NCI-H146 (cell line): ENCODE measurements around the gene TBX2.
"Not testable (repeated sequence)": the region's sequence is repeated elsewhere in the genome, so short reads cannot be mapped to it uniquely, and the experiment has no call there.

Source experiments
- DNase-seq: peaks from one replicate; lab custom pipeline; 2025; lab: John Stamatoyannopoulos, UW

TBX2 gene

DNA sequence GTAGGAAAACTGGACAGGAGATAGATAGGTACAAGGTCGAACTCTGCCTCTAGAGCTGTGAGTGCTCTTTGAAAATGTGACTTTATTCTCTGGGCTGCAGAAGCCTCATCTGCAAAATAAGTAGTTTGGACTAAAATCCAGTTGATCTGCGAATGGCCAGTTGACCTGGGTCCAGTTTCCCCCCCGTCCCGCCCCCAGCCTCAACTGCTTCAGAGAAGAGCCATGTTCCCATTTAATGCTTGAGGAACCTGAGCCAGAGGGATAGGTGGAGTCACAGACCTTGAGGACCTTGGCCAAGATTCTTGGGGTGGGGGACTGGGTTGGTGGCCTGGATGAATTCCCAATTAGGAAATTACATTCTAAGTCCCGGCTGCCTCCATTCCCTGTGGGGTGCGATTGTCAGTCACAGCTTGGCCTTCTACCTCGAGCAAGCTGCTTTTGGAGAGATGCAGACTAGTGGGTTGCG is 14.1 kb downstream of the TBX2 start:
- no peak for DNase-seq

DNA sequence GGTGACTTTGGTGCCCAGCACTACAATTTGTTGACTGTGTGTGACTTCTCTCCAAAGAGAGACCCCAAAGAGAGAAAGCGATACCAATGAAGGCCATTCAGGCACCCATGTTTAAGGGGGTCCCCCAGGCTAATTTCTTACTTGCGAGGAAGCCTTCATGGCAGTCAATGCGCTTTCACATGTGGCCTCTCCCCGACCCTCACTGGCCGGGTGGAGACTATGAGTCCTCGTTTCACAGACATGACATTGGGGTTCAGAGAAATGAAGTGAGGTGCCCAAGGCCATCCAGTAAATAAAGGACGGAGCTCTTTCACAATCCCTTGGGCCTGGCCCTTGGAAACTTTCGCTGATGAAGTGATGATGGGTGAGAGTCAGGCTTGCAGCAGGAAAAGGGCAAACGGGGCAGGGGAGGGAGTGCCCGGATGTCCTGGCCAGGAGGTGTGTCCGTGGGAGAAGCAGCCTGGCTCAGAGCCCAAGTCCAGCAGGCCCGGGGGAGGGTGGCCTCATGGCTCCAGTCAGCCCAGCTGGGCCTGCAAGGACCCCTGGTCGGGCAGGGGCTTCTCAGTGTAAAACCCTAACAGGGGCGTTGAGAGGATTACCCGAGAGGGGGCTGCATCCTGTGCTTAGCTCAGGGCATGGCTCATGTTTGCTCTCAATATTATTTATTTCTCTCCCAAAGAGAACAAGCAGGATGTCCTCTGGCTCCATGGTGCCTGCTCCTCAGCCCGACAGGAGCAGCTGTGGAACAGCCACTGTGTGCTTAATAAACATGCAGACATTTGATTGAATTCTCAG is 14.7 kb downstream of the TBX2 start:
- no peak for DNase-seq

DNA sequence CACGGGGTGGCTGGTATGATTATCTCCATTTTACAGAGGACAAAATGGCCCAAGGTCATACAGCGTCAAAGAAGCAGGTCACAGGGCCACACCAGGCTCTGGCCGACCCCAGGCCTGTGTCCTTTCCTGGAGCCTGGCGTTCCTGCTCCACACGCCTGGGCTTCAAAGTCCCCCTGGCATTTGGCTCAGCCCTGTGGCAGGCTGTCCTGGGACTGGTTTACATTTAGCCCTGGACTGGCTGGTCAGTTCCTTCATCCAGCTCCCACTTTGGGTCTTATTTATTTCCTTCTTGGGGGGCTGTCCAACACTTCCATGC is 15.3 kb downstream of the TBX2 start:
- no peak for DNase-seq

DNA sequence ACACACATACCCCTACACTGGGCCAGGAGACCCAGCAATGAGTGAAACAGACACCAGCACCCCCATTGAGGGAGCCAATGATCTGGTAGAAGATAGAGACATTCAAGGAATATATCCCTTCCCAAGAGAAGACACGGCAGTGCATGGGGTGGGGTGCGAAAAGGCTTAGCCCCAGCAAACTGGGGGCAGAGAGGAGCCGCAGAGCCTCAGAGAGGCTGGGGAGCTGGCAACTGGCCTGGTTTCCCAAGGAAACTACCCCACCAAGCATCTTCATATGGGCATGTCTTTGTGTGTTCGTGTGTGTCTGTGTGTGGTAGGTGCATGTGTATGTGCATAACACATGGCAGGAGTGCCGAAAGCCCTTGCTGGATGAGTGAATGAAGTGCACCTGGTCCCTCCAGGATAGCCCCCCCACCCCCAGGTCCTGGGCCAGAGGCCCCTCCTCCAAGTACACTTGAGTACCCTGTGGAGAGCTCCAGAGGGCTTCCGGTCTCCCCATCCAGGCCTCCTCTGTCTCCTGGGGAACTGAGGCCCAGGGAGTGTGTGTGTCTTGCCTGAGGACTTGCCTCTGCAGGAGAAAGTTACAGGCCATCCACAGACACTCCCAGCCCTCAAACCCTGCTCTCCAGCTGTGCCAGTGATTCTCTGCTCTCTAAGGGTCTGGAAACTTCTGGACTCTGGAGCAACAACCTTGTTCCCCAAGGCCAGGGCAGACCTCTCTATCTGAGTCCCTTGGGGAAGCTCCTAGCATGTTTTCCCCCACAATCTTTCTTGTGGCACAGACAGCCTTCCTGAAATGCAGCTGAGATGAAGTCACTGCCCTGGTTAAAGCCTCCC is 15.9 kb downstream of the TBX2 start:
- no peak for DNase-seq

DNA sequence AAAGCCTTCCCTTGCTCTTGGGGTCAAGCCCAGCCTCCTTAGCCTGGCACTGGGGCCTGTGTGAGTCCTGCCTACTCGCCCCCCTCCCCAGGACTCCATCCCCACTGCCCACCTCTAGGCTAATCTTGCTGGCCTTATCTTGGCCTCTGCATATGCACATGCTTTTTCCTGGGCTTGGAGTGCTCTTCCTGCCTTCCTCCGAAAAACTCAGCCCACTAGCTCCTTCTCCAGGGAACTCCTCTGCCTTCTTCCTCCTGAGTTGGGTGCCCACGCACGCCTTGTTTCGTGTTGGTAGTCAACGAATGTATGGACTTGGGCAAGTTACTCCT is 16.5 kb downstream of the TBX2 start:
- no peak for DNase-seq

DNA sequence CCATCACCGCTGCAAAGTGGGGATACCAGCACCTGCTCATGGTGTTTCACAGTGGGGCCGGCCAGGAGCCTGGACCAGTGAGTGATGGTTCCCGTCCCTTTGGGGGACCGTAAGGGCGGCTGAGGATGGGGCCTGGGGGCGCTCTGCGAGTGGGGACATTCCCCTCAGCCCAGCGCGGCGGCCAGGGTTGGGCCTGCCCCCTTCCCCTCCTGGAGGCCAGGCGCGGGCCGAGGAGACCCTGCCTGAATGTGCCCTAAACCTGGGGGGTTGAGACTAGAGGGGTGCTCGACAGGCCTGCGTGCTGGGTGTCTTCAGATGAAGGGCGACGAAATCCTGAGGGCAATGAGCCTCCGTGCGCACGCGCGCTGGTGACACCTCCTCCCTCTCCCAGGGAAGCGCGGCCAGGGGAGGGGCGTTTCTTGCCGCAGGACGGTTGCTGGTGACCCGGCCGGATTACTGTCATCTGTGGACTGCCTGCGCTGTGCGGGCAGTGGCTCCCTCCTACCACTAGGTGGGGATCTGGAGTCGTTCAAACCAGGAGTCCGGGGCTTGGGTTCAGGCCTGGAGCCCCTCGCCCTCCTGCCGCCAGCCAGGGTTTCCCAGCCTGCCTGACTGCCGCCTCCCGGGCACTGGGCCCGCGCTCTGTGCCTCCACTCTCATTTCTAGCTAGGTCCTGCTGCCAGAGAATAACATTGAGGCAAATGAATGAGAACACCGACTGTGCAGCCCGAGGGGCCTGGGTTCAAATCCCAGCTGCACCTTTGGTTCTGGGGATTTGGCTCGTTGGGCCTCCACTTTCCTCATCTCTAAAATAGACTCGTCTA is 17.1 kb downstream of the TBX2 start:
- DNase-seq = peak; percentile 86

DNA sequence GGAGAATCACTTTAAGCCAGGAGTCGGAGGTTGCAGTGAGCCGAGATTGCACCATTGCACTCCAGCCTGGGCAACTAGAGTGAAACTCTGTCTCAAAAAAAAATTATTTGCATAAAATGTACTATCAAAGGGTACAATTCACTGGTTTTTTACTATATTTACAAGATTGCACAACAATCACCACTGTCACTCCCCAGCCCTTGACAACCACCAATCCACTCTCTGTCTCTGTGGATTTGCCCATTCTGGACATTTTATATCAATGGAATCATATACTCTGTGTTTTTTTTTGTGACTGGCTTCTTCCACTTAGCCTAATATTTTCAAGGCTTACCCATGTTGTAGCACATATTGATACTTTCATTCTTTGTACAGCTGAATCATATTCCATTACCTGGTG is 18.8 kb downstream of the TBX2 start:
- DNase-seq = no peak

DNA sequence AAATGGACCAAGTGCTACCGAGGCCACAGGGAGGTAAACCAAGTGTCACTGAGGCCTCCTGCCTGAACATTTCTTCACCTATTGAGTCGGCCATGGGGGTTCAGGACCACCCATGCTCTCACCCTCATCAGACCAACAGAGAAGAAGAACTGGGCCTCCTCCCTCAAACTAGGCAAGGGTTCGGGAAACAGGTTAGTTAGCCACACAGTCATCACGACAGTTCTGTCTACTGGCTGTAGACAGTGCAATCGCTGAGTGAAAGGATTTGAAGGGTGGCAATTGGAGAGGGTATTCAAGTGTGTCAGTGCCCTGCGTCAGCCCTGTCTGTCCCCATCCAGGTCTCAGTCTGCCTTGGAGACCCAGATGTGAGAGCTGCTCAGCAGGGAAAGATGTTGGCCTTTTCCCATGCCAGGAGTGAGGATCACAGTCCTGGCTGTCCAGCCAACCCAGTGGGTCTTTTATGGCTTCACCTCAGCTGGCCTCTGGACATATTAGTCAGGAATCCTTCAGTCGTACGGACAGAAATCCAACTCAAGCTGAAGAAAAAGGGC is 19.9 kb downstream of the TBX2 start:
- DNase-seq = no peak

DNA sequence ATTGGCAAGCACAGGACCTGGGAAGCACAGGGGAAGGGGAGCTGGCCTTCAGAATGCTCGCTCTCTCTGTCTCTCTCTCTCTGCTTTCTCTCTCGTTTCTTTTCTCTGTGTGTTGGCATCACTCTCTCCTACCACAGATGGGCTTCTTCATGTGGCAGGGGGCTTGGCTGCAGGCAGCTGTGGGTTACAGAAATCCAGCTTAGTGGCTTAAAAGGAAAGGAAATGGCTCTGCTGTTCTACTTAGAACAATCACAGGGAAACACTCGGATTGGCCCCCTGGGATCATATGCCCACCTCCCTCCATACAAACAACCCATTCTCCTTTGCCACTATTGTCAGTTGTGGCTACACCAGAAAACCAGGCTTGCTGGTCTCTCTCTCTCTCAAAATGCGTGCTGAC is 20.4 kb downstream of the TBX2 start:
- no peak for DNase-seq

DNA sequence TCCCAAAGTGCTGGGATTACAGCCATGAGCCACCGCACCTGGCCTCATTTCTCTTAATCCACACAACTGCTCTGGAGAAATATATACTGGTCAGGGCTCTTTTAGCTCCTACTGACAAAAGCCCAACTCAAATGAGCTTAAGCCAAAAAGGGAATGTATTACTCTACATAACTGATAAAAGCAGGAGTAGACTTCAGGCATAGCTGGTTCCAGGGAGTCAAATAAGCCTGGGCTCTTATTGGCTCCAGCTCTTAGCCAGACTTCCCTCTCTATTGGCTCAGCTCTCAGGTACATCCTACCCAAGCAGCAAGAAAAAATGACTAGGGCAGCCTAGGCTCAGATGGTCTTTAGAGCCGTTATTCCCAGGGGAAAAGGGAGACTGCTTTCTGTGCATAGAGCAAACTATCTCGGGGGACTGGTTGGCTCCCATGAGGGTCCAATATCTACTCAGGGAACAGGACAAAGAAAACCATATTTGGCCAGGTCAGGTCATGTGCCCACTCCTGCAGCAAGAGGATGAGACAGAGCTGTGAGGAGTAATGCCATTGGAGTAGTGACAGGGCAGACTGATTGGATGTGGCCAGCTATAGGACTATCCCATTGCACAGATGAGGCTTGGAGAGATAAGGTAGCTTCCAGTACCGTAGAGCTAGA is 21.2 kb downstream of the TBX2 start:
- DNase-seq = no peak

DNA sequence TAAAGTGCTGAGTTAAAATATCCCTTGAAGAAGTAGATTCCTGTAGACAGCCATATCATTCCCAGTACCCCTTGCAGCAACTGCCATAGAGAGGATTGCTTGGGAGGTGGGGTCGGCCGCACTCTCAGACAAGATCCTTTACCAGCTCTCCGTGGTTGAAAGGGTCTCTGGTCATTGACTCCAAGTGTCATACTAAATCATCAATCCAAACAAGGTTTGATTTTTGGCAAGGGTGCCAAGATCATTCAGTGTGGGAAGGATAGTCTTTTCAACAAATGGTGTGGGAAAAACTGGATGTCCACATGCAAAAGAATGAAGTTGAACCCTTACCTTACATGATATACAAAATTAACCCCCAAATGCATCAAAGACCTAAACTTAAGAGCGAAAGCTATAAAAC is 21.8 kb downstream of the TBX2 start:
- no peak for DNase-seq

DNA sequence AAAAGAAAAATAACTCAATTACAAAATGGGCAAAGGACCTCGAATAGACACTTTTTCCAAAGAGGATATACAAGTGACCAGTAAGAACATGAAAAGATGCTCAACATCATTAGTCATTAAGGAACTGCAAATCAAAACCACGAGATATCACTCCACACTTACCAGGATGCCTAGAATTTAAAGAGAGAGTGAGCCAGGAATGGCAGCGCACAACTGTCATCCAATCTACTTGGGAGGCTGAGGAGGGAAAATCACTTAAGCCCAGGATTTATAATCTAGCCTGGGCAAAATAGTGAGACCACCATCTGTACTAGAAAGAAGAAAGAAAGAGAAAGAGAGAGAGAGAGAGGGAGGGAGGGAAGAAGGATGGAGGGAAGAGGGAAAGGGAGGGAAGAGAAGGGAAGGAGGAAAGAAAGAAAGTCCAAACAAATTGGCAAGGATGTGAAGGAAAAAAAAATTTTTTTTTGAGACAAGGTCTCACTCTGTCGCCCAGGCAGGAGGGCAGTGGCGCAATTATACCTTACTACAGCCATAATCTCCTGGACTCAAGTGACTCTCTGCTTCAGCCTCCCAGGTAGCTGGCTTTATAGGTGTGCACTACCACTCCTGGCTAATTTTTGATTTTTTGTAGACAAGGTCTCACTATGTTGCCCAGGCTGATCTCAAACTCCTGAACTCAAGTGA is 22.6 kb downstream of the TBX2 start:
- DNase-seq = no peak

DNA sequence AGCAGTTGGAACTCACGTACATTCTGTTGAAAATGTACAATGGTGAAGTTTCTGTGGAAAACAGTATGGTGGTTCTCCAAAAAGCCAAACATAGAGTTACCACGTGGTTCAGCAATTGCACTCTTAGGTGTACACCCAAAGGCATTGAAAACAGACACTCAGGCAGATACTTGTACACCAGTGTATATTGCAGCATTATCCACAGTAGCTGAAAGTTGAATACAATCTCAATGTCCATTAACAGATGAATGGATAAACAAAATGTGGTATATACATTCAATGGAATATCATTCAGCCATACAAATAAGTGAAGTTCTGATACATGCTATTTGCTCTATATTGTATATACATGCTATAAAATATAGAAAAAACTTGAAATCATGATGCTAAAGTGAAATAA is 23.2 kb downstream of the TBX2 start:
- no peak for DNase-seq

DNA sequence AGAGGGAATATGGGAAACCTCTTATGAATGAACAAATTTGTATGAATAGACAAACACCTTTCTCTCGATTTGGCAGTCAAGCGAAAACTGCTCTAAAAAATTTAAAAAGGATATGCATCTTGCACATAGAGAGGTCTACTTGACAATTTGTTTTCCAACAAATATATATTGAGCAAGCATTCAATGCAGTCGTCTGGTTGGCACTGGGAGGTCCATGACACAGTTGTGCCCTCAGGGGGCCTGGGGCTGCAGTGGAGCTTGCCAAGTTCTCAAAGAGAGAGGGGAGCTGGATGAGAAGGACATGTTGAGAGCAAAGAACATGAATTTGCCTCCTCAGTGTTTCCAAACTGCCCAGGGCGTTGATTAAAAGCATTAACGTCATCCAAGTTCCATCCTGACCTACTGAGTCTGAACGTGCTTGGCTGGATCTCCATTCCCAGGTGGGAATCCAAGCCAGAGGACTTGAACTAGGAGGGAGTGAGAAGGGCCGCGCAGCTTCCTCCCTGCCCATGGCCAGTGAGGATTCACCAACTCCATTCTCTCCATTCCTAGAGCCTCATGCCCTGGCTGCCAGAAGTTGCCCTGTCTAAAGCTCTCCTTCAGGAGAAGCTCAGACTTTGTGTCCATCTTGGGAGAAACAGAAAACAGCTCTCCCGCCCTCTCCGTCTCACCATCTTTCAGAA is 24.5 kb downstream of the TBX2 start:
- DNase-seq = no peak

DNA sequence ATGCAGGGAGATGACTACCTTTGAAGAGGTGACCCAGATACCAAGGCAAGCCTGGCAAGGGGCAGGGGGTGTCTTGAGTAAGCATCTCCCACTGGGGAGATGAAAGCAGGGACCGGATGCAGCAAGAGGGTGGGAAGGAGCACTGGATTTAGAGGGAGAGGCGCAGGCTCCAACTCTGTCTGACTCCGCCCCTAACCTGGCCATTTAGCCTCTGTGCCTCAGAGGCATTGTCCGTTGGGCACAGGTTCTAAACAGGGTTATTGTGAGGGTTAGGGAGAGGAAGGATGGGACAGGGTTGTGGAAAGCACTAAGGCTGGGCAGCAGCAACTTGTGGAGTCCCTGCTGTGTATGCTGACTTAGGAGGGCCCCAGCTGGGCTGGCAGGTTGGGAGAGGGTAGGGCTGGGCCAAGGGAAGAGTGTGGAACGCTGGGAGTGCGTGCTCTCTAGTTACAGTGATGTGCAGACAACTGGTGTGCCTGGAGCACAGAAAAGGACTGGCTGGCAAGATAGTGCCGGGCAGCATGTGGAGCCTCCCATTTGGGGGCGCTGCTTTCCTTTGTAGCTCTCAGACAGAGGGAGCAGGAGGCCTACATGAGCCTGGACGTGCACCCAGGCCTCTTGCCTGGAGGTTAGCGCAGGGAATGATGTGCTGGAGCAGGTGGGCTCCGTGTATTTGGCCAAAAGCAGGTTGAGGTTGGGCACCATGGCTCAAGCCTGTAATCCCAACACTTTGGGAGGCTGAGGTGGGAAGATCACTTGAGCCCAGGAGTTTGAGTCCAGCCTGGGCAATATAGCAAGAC is 26.2 kb downstream of the TBX2 start:
- no peak for DNase-seq

DNA sequence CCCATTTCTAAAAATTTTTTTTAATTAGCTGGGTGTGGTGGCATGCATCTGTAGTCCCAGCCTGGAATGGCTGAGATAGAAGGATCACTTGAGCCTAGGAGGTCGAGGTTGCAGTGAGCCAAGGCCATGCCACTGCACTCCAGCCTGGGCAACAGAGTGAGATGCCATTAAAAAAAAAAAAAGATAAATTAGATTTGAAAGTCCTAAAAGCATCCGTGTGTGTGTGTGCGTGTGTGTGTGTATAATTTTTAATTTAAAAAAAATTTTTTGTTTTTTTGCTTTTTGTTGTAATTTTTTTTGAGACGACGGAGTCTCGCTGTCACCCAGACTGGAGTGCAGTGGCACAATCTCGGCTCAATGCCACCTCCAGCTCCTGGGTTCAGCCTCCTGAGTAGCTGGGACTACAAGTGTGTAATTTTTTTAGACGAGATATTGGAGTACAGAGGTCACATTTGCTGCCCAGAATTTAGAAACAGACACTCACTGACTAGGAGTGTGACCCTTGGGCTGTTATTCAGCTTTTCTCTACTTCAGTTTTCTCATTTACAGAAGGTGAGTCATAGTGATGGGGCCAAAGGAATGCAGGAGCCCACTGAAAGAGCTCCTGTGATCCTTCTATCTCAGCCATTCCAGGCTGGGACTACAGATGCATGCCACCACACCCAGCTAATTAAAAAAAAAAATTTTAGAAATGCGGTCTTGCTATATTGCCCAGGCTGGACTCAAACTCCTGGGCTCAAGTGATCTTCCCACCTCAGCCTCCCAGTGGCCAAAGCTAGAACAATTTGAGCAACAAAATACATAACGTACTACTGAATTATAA is 27.1 kb downstream of the TBX2 start:
- DNase-seq = no peak

DNA sequence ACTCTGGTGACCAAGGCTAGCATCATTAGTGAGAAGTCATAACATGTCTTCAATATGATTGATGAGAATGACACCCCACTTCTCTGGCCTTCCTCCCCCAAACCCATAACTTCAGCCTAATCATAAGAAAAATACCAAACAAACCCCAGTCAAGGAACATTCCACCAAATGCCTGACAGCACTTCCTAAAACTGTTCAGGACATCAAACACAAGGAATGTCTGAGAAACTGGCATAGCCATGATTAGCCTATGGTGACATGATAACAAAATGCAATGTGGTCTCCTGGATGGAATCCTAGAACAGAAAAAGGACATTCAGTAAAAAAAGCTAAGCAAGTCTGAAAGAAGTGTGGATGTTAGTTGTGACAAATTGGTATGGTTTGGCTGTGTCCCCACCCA is 27.9 kb downstream of the TBX2 start:
- DNase-seq = no peak

DNA sequence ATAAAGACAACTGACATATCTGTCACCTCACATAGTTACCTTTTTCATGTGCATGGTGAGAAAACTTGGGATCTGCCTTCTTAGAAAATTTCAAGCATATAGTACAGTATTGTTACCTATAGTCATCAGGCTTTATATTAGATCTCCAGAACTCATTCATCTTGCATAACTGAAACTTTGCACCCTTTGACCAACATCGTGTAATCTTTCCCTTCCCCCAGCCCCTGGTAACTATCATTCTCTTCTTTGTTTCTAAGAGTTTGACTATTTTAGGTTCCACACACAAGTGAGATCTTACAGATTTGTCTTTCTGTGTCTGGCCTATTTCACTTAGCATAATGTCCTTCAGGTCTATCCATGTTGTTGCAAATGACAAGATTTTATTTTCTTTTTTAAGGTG is 29.6 kb downstream of the TBX2 start:
- no peak for DNase-seq

DNA sequence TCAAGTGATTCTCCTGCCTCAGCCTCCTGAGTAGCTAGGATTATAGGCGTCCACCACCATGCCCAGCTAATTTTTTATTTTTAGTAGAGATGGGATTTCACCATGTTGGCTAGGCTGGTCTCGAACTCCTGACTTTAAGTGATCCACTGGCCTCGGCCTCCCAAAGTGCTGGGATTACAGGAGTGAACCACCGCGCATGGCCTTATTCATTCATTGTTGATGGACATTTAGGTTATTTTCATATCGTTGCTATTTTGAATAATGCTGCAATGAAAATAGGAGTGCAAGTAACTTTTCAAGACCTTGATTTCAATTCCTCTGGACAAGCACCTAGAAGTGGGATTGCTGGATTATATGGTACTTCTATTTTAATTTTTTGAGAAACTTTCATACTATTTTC is 30.2 kb downstream of the TBX2 start:
- not testable (repeated sequence) for DNase-seq
